Heart left ventricle (tissue), 13 donors: ENCODE data around the gene SLX4IP.

ENCODE experiments used
- CTCF ChIP-seq, 12 donors: fragments of 200-600 bp; sonication (generic) in 4 of 12; IDR thresholded peaks; one replicate each; pipeline versions ENCODE4 v1.5.0 to v1.8.0; 2018 to 2022; ENCODE audit warnings: antibody characterized with exemption in 12 of 12, mild to moderate bottlenecking in 5 of 12
- POLR2A ChIP-seq, 2 donors: fragments of 450-650 bp; IDR thresholded peaks; one replicate each; pipeline ENCODE4 v1.6.1; 2017; ENCODE audit warnings: antibody characterized with exemption in 2 of 2, mild to moderate bottlenecking in 2 of 2, moderate library complexity in 2 of 2
- donor health status: ischemic (EF 13 %, LVEDD 7.1; RV severe dilation, severe dysfunction).
- donor health status: DM: no; HTN: yes; CAD: no.
- donor health status: DM: no; HTN: no; CAD: no.
- donor health status: ischemic (EF 25% LVEDD 6.9; RV normal size, moderate dysfunction).
- donor health status: ischemic (EF 25% LVEDD 5.7; RV mildly dilated, moderate dysfunction).
- donor health status: ischemic (EF 35%, LVEDD 5.7; RV mildly dilated, moderate dysfunction).
- donor health status: nonischemic (EF 11% LVEDD 7.7; RV severe dilation, severe dysfunction).
- donor health status: DM: yes; HTN: yes; CAD: no.
- donor health status: PGD.
- donor health status: ischemic (EF 29% LVEDD 5.4; RV normal size, mild dysfunction).
- donor health status: nonischemic (EF 23%, LVEDD 6.1; RV moderate dilation, normal function).

DNA sequence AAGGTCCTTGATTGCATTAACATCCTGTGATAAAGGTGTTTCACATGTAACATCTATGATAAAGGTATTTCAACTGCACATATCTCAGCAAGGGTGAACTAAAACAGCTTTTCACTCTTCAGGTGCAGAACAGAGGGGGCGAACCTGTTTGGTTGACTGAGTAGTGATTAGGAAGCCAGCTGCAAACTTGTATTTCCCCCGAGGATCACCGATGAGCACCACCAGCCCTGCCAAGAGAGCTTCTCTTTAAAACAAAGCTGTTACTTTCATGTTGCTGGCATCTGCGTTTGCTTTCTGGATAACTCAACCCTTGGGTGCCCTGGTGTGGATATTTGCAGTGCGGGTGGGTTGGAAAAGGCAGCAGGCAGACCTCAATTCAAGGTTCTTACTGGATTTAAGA lies 199.1 kb downstream of the SLX4IP start:
- no peak for TF ChIP-seq CTCF (IDR thresholded peaks at IDR 0.05)
- TF ChIP-seq POLR2A (IDR thresholded peaks at IDR 0.05): no peak
